OCI-LY7 (cell line): Measurements from ENCODE around the gene TIMP3.

Experiments used
- EZH2phosphoT487 ChIP-seq: fragments of 200-600 bp; sonication (generic); IDR thresholded peaks from 2 replicates; pipeline ENCODE4 v1.6.1; 2018; ENCODE audit warnings: low read depth, borderline replicate concordance, mild to moderate bottlenecking, mixed run types, antibody characterized with exemption, low read length, moderate library complexity, mixed read lengths
- TF ChIP-seq, protein P1 (sequence below): fragments of 200-600 bp; sonication (generic); conservative IDR thresholded peaks from 2 replicates; pipeline ENCODE4 v1.5.1; 2014; ENCODE audit warnings: mild to moderate bottlenecking, antibody characterized with exemption, low read length, moderate library complexity, mixed read lengths

DNA sequence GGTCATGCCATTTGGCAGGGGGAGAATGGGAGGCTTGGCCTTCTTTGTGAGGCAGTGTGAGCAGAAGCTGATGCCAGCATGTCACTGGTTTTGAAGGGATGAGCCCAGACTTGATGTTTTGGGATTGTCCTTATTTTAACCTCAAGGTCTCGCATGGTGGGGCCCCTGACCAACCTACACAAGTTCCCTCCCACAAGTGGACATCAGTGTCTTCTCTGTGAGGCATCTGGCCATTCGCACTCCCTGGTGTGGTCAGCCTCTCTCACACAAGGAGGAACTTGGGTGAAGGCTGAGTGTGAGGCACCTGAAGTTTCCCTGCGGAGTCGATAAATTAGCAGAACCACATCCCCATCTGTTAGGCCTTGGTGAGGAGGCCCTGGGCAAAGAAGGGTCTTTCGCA lies 59.8 kb downstream of the TIMP3 start:
- TF ChIP-seq, protein P1, sequence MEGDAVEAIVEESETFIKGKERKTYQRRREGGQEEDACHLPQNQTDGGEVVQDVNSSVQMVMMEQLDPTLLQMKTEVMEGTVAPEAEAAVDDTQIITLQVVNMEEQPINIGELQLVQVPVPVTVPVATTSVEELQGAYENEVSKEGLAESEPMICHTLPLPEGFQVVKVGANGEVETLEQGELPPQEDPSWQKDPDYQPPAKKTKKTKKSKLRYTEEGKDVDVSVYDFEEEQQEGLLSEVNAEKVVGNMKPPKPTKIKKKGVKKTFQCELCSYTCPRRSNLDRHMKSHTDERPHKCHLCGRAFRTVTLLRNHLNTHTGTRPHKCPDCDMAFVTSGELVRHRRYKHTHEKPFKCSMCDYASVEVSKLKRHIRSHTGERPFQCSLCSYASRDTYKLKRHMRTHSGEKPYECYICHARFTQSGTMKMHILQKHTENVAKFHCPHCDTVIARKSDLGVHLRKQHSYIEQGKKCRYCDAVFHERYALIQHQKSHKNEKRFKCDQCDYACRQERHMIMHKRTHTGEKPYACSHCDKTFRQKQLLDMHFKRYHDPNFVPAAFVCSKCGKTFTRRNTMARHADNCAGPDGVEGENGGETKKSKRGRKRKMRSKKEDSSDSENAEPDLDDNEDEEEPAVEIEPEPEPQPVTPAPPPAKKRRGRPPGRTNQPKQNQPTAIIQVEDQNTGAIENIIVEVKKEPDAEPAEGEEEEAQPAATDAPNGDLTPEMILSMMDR: no peak
- TF ChIP-seq EZH2phosphoT487: no peak
